HG02870 (cell line): ENCODE results near the gene NCKAP5.
"Not testable (repeated sequence)": the region's sequence is repeated elsewhere in the genome, so short reads cannot be mapped to it uniquely, and the experiment has no call there.

Experiments used
- ATAC-seq: cut with Tn5 transposase; IDR thresholded peaks from one replicate; pipeline ENCODE4 v1.9.1; 2021; ENCODE audit warnings: mild to moderate bottlenecking, moderate library complexity; ENCODE audit not compliant: unreplicated experiment

The NCKAP5 gene

DNA sequence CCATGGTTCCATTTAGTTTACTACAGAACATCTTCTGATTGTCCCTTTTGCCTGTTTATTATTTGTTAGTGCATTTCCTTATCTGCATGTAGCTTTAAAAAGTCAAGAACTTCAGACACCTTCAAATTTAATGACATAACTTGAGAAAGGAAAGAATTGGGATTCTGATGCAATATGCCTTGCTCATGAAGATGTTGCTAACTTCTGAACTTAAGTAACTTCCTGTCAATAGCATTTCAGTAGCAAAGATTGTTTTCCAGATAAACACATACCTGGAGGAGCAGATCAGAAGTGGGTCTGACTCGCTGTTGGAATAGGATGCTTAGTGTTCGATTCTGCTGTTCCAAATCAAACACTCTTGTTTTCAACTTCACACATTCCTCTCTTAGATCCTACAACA, 708.0 kb downstream of the NCKAP5 start:
- ATAC-seq = no peak

DNA sequence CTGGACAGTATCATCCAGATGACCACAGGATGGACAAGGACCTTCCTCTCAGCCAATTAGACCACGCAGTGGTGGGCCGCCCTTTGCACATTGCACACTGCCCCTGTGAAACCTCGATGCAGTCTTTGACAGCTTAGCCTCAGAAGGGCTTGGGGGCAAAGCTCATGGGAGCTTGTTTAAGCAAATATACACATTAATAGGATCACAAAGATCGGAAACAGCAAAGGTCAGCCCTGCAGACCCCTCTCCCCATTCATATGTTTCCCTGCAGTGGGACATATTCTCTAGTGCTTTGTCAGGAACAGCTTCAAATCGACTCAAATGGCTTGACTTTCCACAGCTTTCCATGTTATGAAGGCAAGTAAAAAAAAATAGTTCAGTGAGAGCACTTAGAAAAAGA, 708.7 kb downstream of the NCKAP5 start:
- no peak for ATAC-seq

DNA sequence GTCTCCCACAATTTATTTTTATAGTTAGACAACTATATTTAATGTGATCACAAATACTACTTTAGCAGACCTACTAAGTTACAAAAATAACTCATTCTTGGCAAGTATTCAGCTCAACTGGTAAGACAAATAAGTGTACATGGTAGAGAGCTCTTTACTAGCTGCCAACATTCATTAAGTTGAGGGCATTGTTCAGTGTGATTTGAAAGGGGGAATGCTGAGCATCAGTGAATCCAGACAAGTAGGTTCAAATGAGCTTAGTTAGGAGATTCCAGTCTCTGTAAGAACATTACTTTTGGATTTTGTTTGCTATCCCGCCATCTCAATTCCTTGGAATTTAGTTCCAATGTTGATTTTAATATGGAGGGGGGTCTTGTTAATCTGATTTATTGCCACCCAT, 710.9 kb downstream of the NCKAP5 start:
- no peak for ATAC-seq

DNA sequence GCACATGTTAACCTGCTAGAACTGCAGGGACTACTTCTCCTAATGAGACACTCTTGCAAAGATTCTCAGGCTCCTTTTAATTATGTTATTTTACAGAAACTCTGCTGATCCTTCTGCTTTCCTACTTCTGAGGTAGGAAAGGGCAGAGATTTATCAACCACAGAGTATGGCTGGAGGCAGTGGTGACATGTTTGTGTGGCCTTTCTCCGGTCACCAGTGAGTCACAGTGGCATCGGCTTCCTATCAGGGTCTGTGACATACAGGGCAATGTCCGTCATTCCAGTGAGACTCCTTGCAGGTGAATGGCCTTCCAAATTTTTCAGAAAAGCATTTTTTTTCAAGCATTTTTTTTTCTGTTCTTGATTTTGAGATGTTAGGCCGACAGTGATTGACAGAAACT, 717.6 kb downstream of the NCKAP5 start:
- ATAC-seq = no peak

DNA sequence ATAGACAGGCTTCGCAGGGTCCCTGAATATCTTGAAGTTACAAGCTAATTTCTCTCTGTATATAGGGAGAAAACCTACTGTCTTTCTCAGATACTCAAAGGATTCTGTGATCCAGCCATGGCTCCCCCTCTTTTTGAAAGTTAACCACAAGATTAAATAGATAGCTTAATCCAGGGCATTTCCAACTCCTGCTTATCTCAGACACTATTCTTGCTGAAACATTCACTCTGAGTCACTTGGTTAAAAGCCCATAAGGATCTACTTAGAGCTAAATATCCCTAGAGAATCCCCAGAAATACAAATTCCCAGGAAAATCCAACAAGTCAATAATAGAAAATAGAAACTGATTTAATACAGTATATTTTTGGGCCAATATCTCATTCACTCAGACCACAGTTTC, 719.1 kb downstream of the NCKAP5 start:
- no peak for ATAC-seq

DNA sequence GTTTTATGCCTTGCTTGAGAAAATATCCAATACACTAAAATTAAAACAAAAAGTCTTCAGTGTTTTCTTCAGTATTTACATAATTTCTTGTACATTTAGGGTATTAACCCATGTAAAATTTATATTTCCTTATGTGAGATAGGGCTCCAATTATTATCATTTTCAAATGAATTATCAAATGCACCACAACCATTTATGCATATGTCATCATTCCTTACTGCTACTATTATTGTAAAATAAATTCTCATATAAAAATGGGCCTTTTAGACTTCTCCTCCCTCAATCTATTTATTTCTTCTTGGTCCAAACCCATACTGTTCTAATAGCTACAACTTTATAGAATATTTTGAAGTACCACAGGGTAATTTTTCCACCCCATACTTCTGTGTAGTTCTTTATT, 722.9 kb downstream of the NCKAP5 start:
- ATAC-seq = no peak

DNA sequence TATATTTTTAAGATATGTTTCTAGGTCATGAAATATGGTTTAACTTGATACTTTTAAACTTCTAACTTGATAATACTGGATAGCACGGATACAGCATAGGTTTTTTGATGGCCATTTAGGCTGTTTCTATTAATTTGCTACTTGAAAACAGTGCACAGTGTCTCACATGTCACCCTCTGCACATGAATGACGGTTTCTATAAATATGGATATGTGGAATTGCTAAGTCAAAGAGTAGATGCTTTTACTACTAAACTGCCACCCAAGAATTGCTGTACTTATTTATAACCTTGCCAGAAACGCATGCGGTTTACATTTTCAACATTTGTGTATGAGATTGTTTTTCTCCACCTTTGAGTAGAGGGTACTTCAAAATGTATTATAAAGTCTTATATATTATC, 723.7 kb downstream of the NCKAP5 start:
- no peak for ATAC-seq

DNA sequence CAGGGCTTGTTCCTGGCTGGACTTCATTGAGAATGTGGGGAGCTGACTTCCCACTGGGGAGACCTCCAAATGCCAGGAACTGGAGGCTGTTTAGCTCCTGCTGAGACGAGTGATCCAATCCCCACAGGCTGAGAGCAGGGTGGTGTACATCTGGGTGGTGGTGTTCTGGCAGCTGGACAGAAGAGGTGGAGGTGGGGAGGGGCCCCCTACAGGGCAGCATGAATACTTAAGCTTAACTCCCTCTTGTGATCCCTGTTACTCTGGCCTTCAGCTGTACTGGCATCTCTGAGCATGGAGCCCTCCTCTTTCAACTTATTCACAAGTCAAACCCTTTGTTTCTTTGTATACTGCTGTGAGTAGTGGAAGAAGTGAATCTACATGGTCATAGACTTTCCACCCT, 730.5 kb downstream of the NCKAP5 start:
- ATAC-seq = no peak

DNA sequence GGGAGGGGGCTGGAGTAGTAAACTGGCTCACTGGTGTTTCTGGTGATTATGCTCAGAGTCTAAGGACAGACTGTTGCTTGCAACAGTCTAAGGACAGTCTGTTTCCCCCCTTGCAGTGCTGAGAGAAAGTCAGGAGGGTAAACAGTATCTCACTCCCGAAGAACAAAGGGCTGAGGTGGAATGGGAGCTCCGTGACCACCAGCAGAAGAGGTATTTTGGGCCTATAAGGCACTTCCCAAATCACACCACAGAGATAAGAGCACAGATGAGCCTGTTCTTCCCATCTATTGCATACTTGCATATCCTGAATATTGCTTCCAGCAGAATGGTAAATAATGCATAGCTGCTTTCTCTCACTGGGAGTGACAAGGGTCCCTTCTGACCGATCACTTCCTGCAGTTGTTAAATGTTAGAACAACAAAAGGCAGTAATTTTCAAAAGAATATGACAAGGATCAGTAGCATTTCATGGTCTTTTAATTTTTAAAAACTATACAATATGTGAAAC, 737.9 kb downstream of the NCKAP5 start:
- no peak for ATAC-seq

DNA sequence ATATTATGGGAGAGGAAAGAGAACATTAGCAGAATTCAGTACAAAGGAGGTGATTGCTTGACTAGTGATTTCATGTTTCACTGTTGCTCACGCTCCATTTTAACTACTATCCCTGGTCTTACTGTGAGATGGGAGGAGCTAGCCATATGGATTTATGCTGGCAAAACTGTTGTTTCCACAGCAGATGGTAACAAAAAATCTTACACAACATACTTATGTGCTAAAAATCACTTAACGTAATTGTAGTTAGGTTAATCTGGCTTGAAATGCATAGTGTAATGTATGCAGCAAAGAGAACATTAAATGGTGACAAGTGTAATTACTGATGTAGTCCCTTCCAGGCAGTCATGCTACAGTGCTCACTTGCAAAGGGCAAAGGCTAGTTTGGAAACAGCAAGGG, 742.7 kb downstream of the NCKAP5 start:
- no peak for ATAC-seq

DNA sequence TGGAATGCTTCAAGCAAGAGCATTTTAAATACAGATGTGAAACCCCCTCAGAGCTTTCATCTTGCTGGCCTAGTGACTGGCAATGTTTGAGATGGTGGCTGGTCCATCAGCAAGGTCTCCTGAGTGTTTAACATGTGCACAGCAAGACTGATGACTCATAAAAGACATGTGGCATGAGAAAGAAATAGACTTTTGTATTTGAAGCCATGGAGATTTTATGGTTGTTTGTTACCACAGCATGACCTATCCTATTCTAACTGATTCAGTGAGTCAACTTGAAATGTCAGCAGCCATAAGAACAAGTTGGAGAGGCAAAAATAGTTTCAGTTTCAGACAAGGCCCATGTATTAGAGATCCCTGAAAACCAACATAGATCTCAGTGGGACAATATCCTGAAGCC, 743.5 kb downstream of the NCKAP5 start:
- ATAC-seq = no peak

DNA sequence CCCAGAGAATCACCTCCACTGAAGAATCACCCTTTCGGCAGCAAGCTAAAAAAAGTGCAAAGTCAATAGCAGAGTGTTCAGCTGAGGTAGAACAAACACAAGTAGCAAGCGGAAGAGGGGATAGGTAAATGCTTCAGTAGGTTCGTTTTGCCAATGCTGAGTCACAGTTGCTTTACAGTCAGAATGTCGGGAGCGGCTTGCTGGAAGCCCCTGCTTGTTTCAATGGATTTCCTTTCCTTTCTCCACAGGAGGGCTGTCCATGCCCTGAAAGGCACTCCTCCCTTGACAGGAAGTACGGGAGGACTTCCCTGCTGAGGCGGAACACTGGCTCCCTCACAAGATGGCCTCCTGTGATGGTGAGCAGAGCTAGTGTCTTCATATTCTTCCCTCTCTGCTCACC, 752.0 kb downstream of the NCKAP5 start:
- ATAC-seq = no peak

DNA sequence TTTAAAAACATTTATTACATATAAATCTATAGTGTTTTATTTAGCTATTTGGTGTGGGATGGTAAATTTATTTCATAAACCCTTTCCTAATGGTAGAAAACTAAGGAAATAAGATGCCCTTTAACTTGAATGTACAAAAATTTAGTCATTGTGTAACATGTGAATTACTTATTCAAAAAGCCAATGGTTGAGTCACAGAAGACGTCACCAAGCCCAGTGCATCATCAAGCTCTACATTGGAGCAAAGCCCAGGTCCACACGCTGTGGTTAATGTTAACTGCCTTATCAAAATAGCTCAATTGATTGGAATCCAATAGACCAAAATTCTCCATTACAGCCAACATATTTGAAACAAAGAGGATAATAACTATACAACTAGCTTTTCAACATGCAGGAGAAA, 752.7 kb downstream of the NCKAP5 start:
- no peak for ATAC-seq

DNA sequence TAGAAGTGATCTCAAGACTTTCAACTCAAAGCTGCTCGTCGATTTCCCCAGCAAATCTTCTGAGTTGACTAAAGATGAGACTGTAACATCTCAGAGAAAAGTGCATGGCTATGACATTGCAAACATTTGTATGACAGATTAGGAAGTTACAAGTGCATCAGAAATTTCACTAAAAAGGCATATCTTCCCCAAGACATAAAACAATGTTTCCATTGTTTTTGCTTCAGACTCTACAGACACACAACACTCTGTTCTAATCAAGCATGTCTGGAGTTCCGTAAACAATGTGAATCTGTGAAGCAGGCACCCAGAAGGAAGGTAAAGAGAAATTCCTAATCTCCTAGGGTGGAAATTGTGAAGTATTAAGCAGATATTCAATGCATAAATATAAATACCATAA, 753.6 kb downstream of the NCKAP5 start:
- ATAC-seq = no peak

DNA sequence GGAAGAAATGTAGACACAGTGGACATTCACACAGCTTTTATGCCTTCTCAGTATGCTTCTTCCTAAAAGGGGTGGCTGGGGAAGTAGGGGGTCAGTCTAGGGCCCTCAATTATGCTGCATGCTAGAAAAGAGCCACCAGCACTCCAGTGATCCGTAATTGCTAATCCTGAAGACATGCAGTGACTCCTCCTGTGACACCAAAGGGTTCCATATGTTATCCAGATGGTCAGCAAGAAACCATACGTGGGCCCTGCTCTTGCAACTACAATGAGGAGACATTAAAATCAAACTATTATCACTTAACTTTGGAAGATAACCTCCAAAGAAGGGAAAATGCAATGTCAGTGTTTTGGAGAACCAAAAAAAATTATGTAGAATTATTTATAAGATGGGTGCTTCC, 754.8 kb downstream of the NCKAP5 start:
- no peak for ATAC-seq

DNA sequence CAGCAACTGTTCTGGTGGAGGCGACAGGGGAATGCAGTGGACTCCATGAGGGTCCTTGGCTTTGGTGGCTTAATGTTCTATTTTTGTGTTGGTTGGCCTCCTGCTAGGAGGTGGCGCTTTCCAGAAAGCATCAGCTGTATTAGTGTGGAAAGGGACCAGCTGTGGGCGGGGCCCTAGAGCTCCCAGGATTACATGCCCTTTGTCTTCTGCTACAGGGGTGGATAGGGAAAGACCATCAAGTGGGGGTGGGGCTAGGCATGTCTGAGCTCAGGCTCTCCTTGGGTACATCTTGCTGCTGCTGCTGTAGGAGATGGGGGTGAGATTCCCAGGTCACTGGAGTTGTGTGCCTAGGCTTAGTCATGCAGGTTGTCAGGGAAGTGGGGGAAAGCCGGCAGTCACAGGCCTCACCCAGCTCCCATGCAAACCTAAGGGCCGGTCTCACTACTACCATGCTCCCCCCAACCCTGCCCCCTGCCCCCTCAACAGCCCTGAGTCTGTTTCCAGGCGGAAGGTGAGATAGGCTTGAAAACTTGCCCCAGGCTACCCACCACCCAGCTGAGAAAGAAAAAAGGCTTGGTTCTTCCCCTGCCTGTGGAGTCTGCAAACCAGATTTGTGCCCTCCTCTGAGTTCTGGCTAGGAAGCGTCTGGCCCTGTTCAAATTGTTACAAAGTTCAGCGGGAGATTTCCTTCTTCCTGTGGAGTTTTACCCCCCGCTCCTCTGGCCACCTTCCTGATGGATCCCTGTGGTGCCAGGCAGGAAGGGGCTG, 756.9 kb downstream of the NCKAP5 start:
- no peak for ATAC-seq

DNA sequence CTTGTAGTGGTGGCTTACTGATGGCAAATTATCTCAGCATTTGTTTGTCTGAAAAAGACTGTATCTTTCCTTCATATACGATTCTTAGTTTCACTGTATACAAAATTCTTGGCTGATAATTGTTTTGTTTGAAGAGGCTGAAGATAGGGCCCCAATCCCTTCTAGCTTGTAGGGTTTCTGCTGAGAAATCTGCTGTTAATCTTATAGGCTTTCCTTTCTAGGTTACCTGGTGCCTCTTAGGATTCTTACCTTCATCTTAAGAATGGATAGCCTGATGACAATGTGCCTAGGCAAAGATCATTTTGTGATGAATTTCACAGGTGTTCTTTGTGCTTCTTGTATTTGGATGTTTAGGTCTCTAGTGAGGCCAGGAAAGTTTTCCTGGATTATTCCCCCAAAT, 758.3 kb downstream of the NCKAP5 start:
- not testable (repeated sequence) for ATAC-seq

DNA sequence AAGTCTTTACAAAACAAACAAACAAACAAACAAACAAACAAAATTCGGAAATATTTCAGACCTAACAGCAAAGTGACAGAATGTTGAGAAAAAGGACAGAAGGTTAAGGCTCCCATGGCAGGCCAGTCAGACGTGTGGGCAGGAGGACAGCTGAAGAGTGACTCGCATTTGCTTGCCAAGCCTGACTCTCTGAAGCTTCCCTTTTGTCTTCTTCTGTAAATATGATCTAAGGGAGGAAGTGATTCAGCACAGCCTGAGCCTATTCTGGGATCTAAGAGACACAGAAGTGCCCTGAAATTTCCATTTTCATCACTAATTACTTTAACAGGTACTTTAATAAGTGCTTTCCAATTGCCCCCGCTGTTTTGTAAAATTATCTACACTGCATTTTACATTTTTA, 764.2 kb downstream of the NCKAP5 start:
- no peak for ATAC-seq

DNA sequence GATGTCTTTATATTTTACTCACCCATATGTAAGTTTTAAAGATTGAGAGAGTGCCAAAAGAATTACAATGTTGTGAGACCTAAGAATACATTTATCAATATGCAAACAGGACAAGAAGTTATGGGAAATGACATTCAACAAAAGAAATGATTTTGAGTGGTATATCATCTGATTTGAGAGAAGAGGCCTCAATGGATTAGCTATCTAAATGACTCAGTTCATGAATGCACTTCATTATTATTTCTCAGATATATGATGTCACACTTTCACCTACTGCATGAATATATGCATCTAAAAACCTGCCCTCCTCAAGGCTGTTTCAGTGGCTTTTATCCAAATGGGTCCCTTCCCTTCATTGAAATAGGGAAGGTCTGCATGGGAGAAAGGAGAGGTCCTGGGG, 769.9 kb downstream of the NCKAP5 start:
- ATAC-seq = no peak

DNA sequence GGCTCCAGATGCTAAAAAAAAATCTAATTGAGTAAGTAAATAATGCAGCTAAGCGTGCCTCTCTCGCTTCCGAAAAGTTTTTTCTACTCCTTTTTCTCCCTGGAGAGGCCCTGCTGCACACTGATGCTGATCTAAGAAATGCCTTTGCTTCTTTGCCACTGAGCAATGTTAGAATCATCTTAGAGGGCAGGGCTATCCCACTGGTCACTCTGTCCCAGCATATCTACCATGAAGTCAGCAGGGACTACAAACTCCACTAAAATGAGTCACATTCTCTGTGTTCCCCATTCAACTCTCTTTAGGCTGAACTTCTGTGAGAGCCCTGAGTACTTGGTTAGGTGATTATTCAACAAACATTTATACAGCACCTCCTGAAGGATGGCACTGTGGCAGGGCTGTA, 770.7 kb downstream of the NCKAP5 start:
- no peak for ATAC-seq

DNA sequence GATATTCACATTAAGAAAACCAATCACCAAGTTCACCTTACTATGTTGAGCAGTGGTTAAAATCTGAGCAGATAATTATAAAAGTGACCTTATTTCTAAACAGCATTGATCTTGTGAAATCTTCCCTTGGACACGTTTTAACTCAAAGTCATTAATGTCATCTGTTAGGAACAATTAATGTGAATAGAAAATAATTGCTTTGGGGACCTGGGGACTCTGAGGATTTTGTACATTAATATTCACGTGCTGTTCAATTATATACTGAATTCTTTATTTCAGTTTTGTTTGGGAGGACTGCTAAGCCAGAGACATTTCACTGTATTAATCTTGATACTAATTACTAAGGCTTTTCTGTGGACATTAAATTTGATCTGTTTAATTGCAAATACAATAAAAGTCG, 771.2 kb downstream of the NCKAP5 start:
- ATAC-seq = no peak

DNA sequence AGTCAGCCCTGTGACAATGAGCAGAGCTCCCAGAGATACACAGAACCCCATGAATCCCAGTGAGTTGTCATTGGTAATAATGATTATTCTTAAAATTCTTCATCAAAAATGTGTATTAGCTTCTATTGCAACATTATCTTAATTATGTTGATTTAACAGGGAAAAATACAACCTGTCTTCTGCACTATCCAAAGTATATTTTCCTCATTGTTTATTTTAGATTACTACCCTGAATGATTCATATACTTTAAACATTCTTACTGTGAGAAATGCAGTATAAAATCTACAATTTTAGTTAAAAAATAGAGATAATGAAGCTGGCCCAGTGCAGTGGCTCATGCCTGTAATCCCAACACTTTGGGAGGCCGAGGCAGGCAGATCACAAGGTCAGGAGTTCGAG, 773.0 kb downstream of the NCKAP5 start:
- ATAC-seq = no peak

DNA sequence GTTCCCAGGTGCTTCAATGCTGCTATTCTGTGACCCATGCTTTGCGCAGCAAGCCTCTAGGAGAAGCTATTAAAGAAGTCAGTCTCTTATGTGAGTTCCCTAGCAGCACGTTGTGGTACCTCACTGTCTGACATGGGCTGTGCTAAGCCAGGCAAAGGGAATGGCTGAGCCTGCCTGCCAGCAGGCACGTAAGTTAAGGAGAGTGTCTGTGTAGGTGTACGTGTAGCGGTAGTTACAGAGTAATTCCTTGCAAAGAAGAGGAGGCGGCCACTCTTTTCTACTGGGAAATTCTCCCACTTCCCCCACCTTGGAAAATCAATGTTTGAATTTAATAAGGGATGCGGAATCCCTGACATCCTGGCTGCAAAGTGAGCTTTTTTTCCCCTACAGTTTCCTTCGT, 774.7 kb downstream of the NCKAP5 start:
- ATAC-seq = no peak
